H9 (cell line): ENCODE data around the gene TCF7L1. TPM values are rescaled to one million over a fixed set of nuclear protein-coding genes. Genes with fewer than 3 reads are reported as not detected.

Source experiments
- DNase-seq: peaks from one replicate; pipeline ENCODE4 v3.0.0-alpha.2; 2017
- H2AFZ ChIP-seq: one replicate; pipeline ENCODE4 v1.6.1; 2013; ENCODE audit warnings: mild to moderate bottlenecking, low read length, control low read depth, moderate library complexity
- H2AK5ac ChIP-seq: 2 replicates; pipeline ENCODE4 v1.6.1; 2013; ENCODE audit warnings: low read length, control low read depth, mixed read lengths; ENCODE audit not compliant: insufficient read length
- H2BK120ac ChIP-seq: one replicate; pipeline ENCODE4 v1.6.1; 2013; ENCODE audit warnings: low read depth, mild to moderate bottlenecking, low read length, control low read depth, inconsistent platforms; ENCODE audit not compliant: poor library complexity, severe bottlenecking
- H2BK12ac ChIP-seq: 2 replicates; pipeline ENCODE4 v1.6.1; 2013; ENCODE audit warnings: low read length, control low read depth, mixed read lengths, low read depth; ENCODE audit not compliant: insufficient read length
- H2BK15ac ChIP-seq: 2 replicates; pipeline ENCODE4 v1.6.1; 2013; ENCODE audit warnings: low read depth, low read length, control low read depth
- H2BK20ac ChIP-seq: one replicate; pipeline ENCODE4 v1.6.1; 2013; ENCODE audit warnings: low read depth, mild to moderate bottlenecking, low read length, control low read depth, inconsistent platforms; ENCODE audit not compliant: poor library complexity, severe bottlenecking
- H2BK5ac ChIP-seq: 2 replicates; pipeline ENCODE4 v1.6.1; 2013; ENCODE audit warnings: low read length, control low read depth, mixed read lengths; ENCODE audit not compliant: insufficient read length
- H3K14ac ChIP-seq: 2 replicates; pipeline ENCODE4 v1.6.1; 2013; ENCODE audit warnings: low read length, control low read depth; ENCODE audit not compliant: insufficient read depth
- H3K18ac ChIP-seq: 2 replicates; pipeline ENCODE4 v1.6.1; 2013; ENCODE audit warnings: low read depth, mild to moderate bottlenecking, mixed read lengths, low read length, control low read depth; ENCODE audit not compliant: insufficient read length
- H3K23ac ChIP-seq: 2 replicates; pipeline ENCODE4 v1.6.1; 2013; ENCODE audit warnings: low read length, control low read depth, mixed read lengths, low read depth; ENCODE audit not compliant: insufficient read length
- H3K23me2 ChIP-seq: 2 replicates; pipeline ENCODE4 v1.6.1; 2013; ENCODE audit warnings: low read depth, mild to moderate bottlenecking, mixed read lengths, low read length, control low read depth; ENCODE audit not compliant: insufficient read length, poor library complexity, severe bottlenecking
- H3K27ac ChIP-seq: 2 replicates; pipeline ENCODE4 v1.5.1; 2013; ENCODE audit warnings: low read length, control low read depth, mixed read lengths, low read depth; ENCODE audit not compliant: insufficient read length
- H3K27me3 ChIP-seq: 2 replicates; pipeline ENCODE4 v1.6.1; 2013; ENCODE audit warnings: low read length, control low read depth, inconsistent platforms; ENCODE audit not compliant: insufficient read depth
- H3K4ac ChIP-seq: 2 replicates; pipeline ENCODE4 v1.6.1; 2013; ENCODE audit warnings: low read depth, mild to moderate bottlenecking, control low read depth, inconsistent platforms, low read length, moderate library complexity
- H3K4me1 ChIP-seq: 2 replicates; pipeline ENCODE4 v1.6.1; 2013; ENCODE audit warnings: low read length, control low read depth, inconsistent platforms; ENCODE audit not compliant: insufficient read depth
- H3K4me2 ChIP-seq: 2 replicates; pipeline ENCODE4 v1.6.1; 2013; ENCODE audit warnings: low read length, control low read depth, mixed read lengths; ENCODE audit not compliant: insufficient read length, insufficient read depth
- H3K56ac ChIP-seq: 2 replicates; pipeline ENCODE4 v1.6.1; 2013; ENCODE audit warnings: low read depth, mild to moderate bottlenecking, mixed read lengths, low read length, control low read depth; ENCODE audit not compliant: insufficient read length
- H3K79me1 ChIP-seq: 2 replicates; pipeline ENCODE4 v1.6.1; 2013; ENCODE audit warnings: low read depth, mild to moderate bottlenecking, moderate library complexity, low read length, control low read depth, inconsistent platforms; ENCODE audit not compliant: insufficient read depth, poor library complexity, severe bottlenecking
- H3K79me2 ChIP-seq: 2 replicates; pipeline ENCODE4 v1.6.1; 2013; ENCODE audit warnings: low read length, control low read depth, inconsistent platforms; ENCODE audit not compliant: insufficient read depth
- H3K9ac ChIP-seq: 2 replicates; pipeline ENCODE4 v1.6.1; 2013; ENCODE audit warnings: low read length, control low read depth, mixed read lengths; ENCODE audit not compliant: insufficient read length; ENCODE audit errors: extremely low read depth
- H3K9me3 ChIP-seq: one replicate; pipeline ENCODE4 v1.6.1; 2013; ENCODE audit warnings: low read depth, low read length, inconsistent platforms; ENCODE audit not compliant: control insufficient read depth
- H3T11ph ChIP-seq: one replicate; pipeline ENCODE4 v1.6.1; 2013; ENCODE audit warnings: mild to moderate bottlenecking, low read length, control low read depth, inconsistent platforms
- H4K20me1 ChIP-seq: one replicate; pipeline ENCODE4 v1.6.1; 2013; ENCODE audit not compliant: control insufficient read depth, insufficient read length, insufficient read depth
- H4K5ac ChIP-seq: 2 replicates; pipeline ENCODE4 v1.6.1; 2013; ENCODE audit warnings: low read depth, mild to moderate bottlenecking, mixed read lengths, low read length, control low read depth; ENCODE audit not compliant: insufficient read length
- H4K8ac ChIP-seq: replicated peaks from 2 replicates; pipeline ENCODE4 v1.6.1; 2013; ENCODE audit warnings: low read length, control low read depth, mixed read lengths, low read depth; ENCODE audit not compliant: insufficient read length
- H4K91ac ChIP-seq: 2 replicates; pipeline ENCODE4 v1.6.1; 2013; ENCODE audit warnings: low read depth, mild to moderate bottlenecking, moderate library complexity, mixed read lengths, low read length, control low read depth; ENCODE audit not compliant: insufficient read length
- H3K27ac Mint-ChIP-seq, 3 experiments: 2 replicates in 2 of 3; 3 replicates in 1 of 3; pipeline ENCODE4 v1.8.0; 2020 to 2021; ENCODE audit warnings: mixed read lengths in 3 of 3, mild to moderate bottlenecking in 1 of 3, moderate library complexity in 1 of 3
- H3K27me3 Mint-ChIP-seq: 2 replicates; pipeline ENCODE4 v1.8.0; 2021; ENCODE audit warnings: low read depth, mild to moderate bottlenecking, moderate library complexity, mixed read lengths
- H3K36me3 Mint-ChIP-seq, 3 experiments: 2 replicates in 2 of 3; 3 replicates in 1 of 3; pipeline ENCODE4 v1.8.0; 2020 to 2021; ENCODE audit warnings: low read depth in 3 of 3, mixed read lengths in 3 of 3; ENCODE audit not compliant: insufficient read depth in 1 of 3
- H3K4me1 Mint-ChIP-seq, 2 experiments: 2 replicates each; pipeline ENCODE4 v1.8.0; 2020; ENCODE audit warnings: mixed read lengths in 2 of 2
- H3K4me3 Mint-ChIP-seq, 2 experiments: 2 replicates in 1 of 2; 3 replicates in 1 of 2; pipeline ENCODE4 v1.8.0; 2020 to 2021; ENCODE audit warnings: mild to moderate bottlenecking in 2 of 2, mixed read lengths in 2 of 2, moderate library complexity in 1 of 2
- H3K9me3 Mint-ChIP-seq, 2 experiments: 2 replicates in 1 of 2; 3 replicates in 1 of 2; pipeline ENCODE4 v1.8.0; 2020; ENCODE audit warnings: mild to moderate bottlenecking in 2 of 2, mixed read lengths in 2 of 2, moderate library complexity in 1 of 2
- WGBS: extraction: QIAGEN DNeasy Blood & Tissue Kit; methylation state at CpG from one replicate; pipeline ENCODE4 v1.1.7; 2013; ENCODE audit warnings: missing lambda C conversion rate, low lambda C conversion rate, mixed read lengths; ENCODE audit not compliant: insufficient read length; ENCODE audit errors: extremely low coverage; 5-methylcytosine and 5-hydroxymethylcytosine counted together
- total RNA-seq: library from RNA; stranded (reverse); gene quantifications from 2 replicates; pipeline ENCODE4 v1.2.1, GENCODE V29; 2021
- TF ChIP-seq, protein P1 (sequence below): fragments of 200-600 bp; sonication (generic); conservative IDR thresholded peaks from 3 replicates; pipeline ENCODE4 v1.8.0; 2021; ENCODE audit warnings: antibody characterized with exemption, mild to moderate bottlenecking

The TCF7L1 gene
- total RNA-seq, 1 experiment from 2014 or later, result 112 TPM

DNA sequence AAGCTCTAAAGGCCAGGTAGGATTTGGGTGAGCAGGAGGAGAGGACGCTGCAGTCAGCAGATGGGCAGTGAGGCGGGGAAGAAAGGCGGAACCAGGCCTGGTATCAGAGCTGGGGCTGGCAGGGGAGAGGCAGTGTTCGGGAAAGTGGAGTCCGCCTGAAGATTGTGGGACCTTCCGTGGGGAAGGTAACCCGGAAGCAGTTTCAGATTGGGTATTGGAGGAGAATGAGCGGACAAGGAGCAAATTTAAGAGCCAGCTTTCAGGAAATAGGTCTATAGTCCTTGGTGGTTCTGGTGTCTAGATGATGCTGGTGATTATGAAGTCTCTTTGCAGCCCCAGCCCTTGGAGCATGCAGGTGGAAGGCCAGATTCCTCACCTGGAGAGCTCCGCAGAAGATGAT lies 51.0 kb downstream of the TCF7L1 start:
- Histone ChIP-seq H3K4me2 (no peak overlapping the region), H3K23ac (no peak overlapping the region), H2BK120ac (no peak overlapping the region), H3K79me1 (peaks cover 5% of the 10 kb centered on the region), H2BK15ac (no peak overlapping the region), H4K5ac (no peak overlapping the region), H3K9ac (no peak overlapping the region), H4K91ac (no peak overlapping the region), H2BK5ac (no peak overlapping the region), H3K14ac (no peak overlapping the region), H2BK20ac (no peak overlapping the region), H3K23me2 (no peaks in the 10 kb centered on the region), H2BK12ac (no peak overlapping the region), H4K8ac (no peak overlapping the region), H3K4me1 (peaks cover 12% of the 10 kb centered on the region; the same call in 1 of the 2 replicates), H4K20me1 (no peaks in the 10 kb centered on the region), H3K27ac (no peak overlapping the region), H3K79me2 (peaks cover 39% of the 10 kb centered on the region; the same call in 1 of the 2 replicates), H2AFZ (no peak overlapping the region), H2AK5ac (no peak overlapping the region), H3K27me3 (no peaks in the 10 kb centered on the region), H3K18ac (no peak overlapping the region), H3K9me3 (no peaks in the 10 kb centered on the region), H3T11ph (no peak overlapping the region), H3K4ac (no peak overlapping the region), H3K56ac (no peak overlapping the region)
- no peak for DNase-seq
- H3K9me3 Mint-ChIP-seq, result no peaks in the 10 kb centered on the region
- H3K27me3 Mint-ChIP-seq, result no peaks in the 10 kb centered on the region
- no CpG with 5 or more reads among the region's 9 CpGs for WGBS
- peaks cover 72 to 78% of the 10 kb centered on the region in 2 experiments for H3K4me1 Mint-ChIP-seq
- H3K36me3 Mint-ChIP-seq, result peaks cover 13 to 32% (median 20%) of the 10 kb centered on the region in 3 experiments
- TF ChIP-seq, protein P1, sequence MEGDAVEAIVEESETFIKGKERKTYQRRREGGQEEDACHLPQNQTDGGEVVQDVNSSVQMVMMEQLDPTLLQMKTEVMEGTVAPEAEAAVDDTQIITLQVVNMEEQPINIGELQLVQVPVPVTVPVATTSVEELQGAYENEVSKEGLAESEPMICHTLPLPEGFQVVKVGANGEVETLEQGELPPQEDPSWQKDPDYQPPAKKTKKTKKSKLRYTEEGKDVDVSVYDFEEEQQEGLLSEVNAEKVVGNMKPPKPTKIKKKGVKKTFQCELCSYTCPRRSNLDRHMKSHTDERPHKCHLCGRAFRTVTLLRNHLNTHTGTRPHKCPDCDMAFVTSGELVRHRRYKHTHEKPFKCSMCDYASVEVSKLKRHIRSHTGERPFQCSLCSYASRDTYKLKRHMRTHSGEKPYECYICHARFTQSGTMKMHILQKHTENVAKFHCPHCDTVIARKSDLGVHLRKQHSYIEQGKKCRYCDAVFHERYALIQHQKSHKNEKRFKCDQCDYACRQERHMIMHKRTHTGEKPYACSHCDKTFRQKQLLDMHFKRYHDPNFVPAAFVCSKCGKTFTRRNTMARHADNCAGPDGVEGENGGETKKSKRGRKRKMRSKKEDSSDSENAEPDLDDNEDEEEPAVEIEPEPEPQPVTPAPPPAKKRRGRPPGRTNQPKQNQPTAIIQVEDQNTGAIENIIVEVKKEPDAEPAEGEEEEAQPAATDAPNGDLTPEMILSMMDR, result no peak
- H3K27ac Mint-ChIP-seq, result peak overlapping the region; percentile 32 to 84 (median 74); a peak in 5 of 7 replicates
- H3K4me3 Mint-ChIP-seq, result no peak overlapping the region
